NCI-H1694 treated with DMSO at 0.1 percent for 48 hours (cell line): ENCODE data around the gene CDH10.

Source experiments
- DNase-seq: peaks from one replicate; lab custom pipeline; 2025; lab: John Stamatoyannopoulos, UW

CDH10 gene

GRCh38 chr5:24644761-24645160 is at the start of gene CDH10:
TSS of gene CDH10 (minus strand) at chr5:24644978. CDS start at chr5:24593490, 51,488 bp downstream.
- DNase-seq, result no peak

- no peak for DNase-seq
These were observed 48.8 kb upstream of the CDH10 start for GRCh38 chr5:24693609-24694008.

DNA sequence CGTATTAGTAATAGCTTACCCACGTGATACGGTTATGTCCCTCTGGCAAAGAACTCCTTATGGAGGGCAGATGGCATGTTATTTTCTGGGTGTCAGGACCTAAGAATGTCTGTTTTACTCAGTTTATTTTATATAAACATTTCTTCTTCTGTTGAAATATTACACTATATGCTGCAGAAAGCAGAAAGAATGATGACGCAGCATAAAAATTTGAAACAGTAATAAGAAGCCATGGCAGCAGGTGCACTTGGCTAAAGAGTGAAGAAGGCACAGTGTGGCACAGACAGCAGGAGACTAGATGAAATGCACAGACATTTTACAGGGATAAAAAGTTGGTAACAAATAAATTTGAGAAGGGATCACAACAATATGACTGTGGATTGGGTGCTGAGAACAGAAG is 46.3 kb upstream of the CDH10 start:
- no peak for DNase-seq

DNA sequence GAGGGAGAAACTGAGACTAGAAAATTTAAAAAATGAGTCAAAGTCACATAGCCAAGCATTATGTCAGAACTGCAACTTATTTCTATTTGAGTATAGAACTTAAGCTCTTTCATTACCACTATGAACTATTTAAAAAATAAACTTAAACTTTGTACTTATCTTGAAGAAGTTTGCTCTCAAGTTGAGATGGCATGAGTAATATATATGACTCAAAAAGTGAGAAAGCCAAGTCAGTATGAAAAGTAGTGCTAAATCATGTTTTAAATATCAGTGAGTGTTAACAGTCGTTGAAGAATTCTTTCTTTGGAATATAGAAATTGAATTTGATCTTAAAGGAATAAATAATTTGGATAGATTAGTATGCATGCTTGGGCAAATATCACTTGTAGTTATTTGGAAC is 36.3 kb upstream of the CDH10 start:
- no peak for DNase-seq

DNA sequence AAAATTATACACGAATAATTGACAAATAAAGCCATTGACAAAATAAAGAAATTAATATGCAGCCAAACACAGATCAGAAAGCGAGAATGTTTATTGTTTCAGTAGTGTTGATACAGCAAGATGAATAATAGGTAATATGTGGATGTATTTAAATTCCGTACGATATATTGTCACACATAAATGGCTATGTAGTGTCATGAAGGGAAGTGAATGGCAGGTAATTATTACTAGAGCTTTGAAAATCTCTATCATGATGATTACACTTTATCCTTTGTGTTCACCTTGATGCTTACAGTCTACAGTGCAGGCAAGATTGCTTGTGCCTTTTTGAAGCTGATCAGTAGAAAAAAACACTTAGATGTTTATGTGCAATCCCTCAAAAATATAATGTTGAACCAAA is 23.3 kb upstream of the CDH10 start:
- DNase-seq, result no peak

DNA sequence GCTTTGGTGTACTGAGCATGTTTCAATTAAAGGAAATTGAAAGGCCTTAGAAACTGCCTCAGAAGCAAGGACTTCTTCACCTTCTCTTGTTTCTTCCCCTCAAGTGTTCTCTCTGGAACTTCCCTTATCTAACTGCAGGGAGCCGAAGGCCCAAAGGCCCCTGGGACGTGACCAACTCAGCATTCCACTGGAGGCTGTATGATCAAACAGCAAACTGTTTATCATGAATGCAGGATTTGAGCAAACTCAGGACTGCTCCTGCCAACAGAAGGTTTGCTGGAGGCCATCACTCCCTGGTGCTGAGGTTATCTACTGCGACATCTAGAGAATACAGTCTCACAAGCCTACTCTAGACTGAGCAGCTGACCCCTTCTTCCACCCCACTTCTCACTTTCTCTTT is 4.8 kb upstream of the CDH10 start:
- no peak for DNase-seq

DNA sequence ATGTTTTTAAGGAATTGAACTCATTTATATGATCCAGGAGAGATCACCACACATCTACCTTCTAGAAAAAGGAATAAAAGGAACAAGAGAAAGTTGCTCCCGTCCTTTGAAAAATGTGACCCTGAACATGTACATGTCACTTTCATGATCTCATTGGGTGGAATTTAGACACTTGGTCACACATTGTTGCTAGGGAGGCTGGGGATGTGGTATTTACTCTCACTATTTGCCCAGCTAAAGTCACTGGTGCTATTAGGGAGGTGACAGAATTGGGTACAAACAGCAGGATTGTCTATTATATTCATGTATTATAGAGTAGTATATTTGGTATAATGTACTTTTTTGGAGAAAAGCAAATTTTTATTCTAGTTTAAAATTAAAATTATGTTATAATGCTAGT is 2.1 kb upstream of the CDH10 start:
- DNase-seq, result no peak

- DNase-seq, result no peak
These were observed 705 bp upstream of the CDH10 start for GRCh38 chr5:24645483-24645882.

GRCh38 chr5:24643880-24644279 is 898 bp downstream of the CDH10 start:
- DNase-seq, result no peak

DNA sequence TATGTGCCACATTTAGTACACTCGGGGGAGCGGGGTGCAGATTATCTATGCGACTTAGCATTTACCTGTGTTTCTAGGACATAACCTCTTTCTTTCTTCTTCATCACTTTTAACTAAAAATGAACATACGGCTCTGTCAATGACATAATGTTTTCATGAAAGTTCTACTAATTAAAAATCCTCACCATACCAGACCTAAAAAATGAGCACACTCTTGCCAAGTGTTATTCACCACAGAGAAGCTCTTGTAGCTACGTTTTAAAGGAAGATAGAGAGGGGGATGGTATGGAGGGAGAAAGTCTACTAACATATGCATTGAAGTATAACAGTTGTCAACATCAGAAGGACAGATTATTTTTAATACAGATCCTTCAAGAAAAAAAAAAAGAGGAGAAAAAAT is 1.6 kb downstream of the CDH10 start:
- DNase-seq, result no peak

- peak; percentile 35 for DNase-seq
These were observed 2.8 kb downstream of the CDH10 start for GRCh38 chr5:24642022-24642421.

- DNase-seq, result no peak
These were observed 9.6 kb downstream of the CDH10 start for GRCh38 chr5:24635209-24635608.

- peak; percentile 76 for DNase-seq
These were observed 11.0 kb downstream of the CDH10 start for GRCh38 chr5:24633715-24634325.

- DNase-seq, result no peak
These were observed 12.4 kb downstream of the CDH10 start for GRCh38 chr5:24632353-24632752.

- DNase-seq, result no peak
These were observed 13.9 kb downstream of the CDH10 start for GRCh38 chr5:24630918-24631317.

GRCh38 chr5:24629798-24630197 is 15.0 kb downstream of the CDH10 start:
- DNase-seq, result no peak

DNA sequence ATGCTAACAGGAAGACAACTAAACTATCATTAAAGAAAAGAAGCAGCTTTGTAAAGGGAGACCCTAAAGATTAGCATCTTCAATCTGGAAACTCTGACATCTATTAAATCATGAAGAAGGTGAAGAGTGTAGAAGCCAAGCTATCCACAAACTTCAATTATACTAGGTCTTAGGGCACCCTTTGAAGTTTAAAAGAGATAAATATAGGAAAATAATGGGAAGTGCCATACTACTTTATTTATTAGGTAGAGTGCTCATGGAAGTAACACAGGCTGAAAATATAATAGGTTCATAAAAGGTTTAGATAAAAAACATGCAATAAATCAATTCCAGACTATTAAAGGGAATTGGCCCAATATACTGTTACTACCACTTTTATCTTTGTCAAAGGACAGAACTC is 19.9 kb downstream of the CDH10 start:
- DNase-seq, result no peak

GRCh38 chr5:24623624-24624023 is 21.2 kb downstream of the CDH10 start:
- DNase-seq, result peak; percentile 58

- DNase-seq, result peak; percentile 47
These were observed 21.7 kb downstream of the CDH10 start for GRCh38 chr5:24623031-24623430.

- DNase-seq, result no peak
These were observed 23.0 kb downstream of the CDH10 start for GRCh38 chr5:24621792-24622191.

- DNase-seq, result no peak
These were observed 28.2 kb downstream of the CDH10 start for GRCh38 chr5:24616566-24616965.

GRCh38 chr5:24615159-24615558 is 29.6 kb downstream of the CDH10 start:
- no peak for DNase-seq

- no peak for DNase-seq
These were observed 35.1 kb downstream of the CDH10 start for GRCh38 chr5:24609706-24610105.

DNA sequence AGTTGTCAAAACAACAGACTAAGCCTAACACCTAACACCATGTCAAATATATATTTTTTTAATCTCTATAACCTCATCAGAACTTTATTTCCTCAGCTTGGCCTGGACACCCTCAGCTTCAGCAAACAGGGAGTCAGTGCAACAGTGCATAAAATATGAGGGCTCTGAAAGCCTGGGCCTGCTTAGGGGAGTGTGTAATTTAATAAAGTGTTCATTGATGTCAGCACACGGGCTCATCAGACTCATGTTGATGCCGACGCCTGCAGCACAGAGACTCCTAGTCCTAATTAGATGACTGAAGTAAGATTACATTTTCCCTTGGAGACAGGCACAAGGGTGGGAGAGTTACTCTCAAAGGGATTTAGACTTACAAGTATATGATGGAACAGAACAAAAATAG is 37.8 kb downstream of the CDH10 start:
- no peak for DNase-seq

- DNase-seq, result no peak
These were observed 42.6 kb downstream of the CDH10 start for GRCh38 chr5:24602188-24602587.
